IMR-90 (cell line): Measurements from ENCODE around the gene PRKD1. TPM values are rescaled to one million over a fixed set of nuclear protein-coding genes. Genes with fewer than 3 reads are reported as not detected.

Source experiments
- ATAC-seq: fragments of 200-7000 bp; cut with Tn5 transposase; 2 replicates; pipeline ENCODE4 v1.9.1; 2020; ENCODE audit warnings: low read depth, mild to moderate bottlenecking, moderate library complexity
- BruUV-seq: library from RNA; stranded (reverse); fragments of 400-500 nt; replicated peaks from 2 replicates; lab custom pipeline; 2021; lab: Mats Ljungman, UMichigan
- CTCF ChIA-PET: fragments of 300-600 bp; formaldehyde crosslinking; extraction: SDS; loops from one replicate; lab custom pipeline; 2021; ENCODE audit warnings: antibody characterized with exemption; lab: Yijun Ruan, JAX
- POLR2A ChIA-PET: fragments of 300-600 bp; sonication (Branson Sonifier 250); formaldehyde crosslinking; loops from one replicate; lab custom pipeline; 2022; ENCODE audit warnings: antibody characterized with exemption; ENCODE audit not compliant: unreplicated experiment; lab: Charles Lee
- DNase-seq: peaks from one replicate; pipeline ENCODE4 v3.0.0; 2013
- H2AFZ ChIP-seq: replicated peaks from 2 replicates; pipeline ENCODE3; 2013; ENCODE audit warnings: low read length, mild to moderate bottlenecking; ENCODE audit not compliant: poor library complexity
- H2AK5ac ChIP-seq: 2 replicates; pipeline ENCODE4 v1.6.1; 2013; ENCODE audit warnings: low read depth, low read length, inconsistent platforms
- H2AK9ac ChIP-seq: replicated peaks from 2 replicates; pipeline ENCODE3; 2013; ENCODE audit warnings: mild to moderate bottlenecking, low read depth, low read length, moderate library complexity; ENCODE audit not compliant: poor library complexity
- H2BK120ac ChIP-seq: 2 replicates; pipeline ENCODE4 v1.6.1; 2013; ENCODE audit warnings: low read depth, low read length, inconsistent platforms
- H2BK15ac ChIP-seq: 3 replicates; pipeline ENCODE4 v1.6.1; 2013; ENCODE audit warnings: low read depth, low read length, inconsistent platforms
- H2BK20ac ChIP-seq: 2 replicates; pipeline ENCODE4 v1.6.1; 2013; ENCODE audit warnings: low read depth, mild to moderate bottlenecking, inconsistent platforms, low read length, moderate library complexity
- H2BK5ac ChIP-seq: 2 replicates; pipeline ENCODE4 v1.6.1; 2013; ENCODE audit warnings: mild to moderate bottlenecking, low read depth, low read length, inconsistent platforms; ENCODE audit not compliant: poor library complexity, severe bottlenecking
- H3K14ac ChIP-seq: replicated peaks from 2 replicates; pipeline ENCODE4 v1.6.1; 2013; ENCODE audit warnings: low read depth, low read length, inconsistent platforms
- H3K18ac ChIP-seq: 2 replicates; pipeline ENCODE4 v1.6.1; 2013; ENCODE audit warnings: low read depth, low read length, control low read depth
- H3K23ac ChIP-seq: 2 replicates; pipeline ENCODE4 v1.6.1; 2013; ENCODE audit warnings: low read depth, low read length, inconsistent platforms
- H3K27ac ChIP-seq: 2 replicates; pipeline ENCODE4 v1.5.1; 2013; ENCODE audit warnings: mild to moderate bottlenecking, control low read depth, low read length; ENCODE audit not compliant: insufficient read depth
- H3K27me3 ChIP-seq: 2 replicates; pipeline ENCODE4 v1.6.1; 2013; ENCODE audit warnings: low read length; ENCODE audit not compliant: control insufficient read depth, insufficient read depth
- H3K36me3 ChIP-seq: 2 replicates; pipeline ENCODE4 v1.6.1; 2013; ENCODE audit warnings: low read length, mixed read lengths; ENCODE audit not compliant: control insufficient read depth, insufficient read depth
- H3K4ac ChIP-seq: 2 replicates; pipeline ENCODE4 v1.6.1; 2013; ENCODE audit warnings: low read depth, low read length, inconsistent platforms
- H3K4me1 ChIP-seq: 2 replicates; pipeline ENCODE4 v1.6.1; 2013; ENCODE audit warnings: low read length, mixed read lengths; ENCODE audit not compliant: control insufficient read depth, insufficient read depth
- H3K4me2 ChIP-seq: 2 replicates; pipeline ENCODE4 v1.6.1; 2013; ENCODE audit warnings: low read depth, mild to moderate bottlenecking, control low read depth, low read length, moderate library complexity
- H3K4me3 ChIP-seq: 2 replicates; pipeline ENCODE4 v1.5.1; 2013; ENCODE audit warnings: low read depth, mild to moderate bottlenecking, control low read depth, low read length, moderate library complexity; ENCODE audit not compliant: insufficient read depth
- H3K56ac ChIP-seq: 2 replicates; pipeline ENCODE4 v1.6.1; 2013; ENCODE audit warnings: low read length, inconsistent platforms; ENCODE audit not compliant: insufficient read depth; ENCODE audit errors: extremely low read depth
- H3K79me1 ChIP-seq, 2 experiments: 2 replicates each; pipeline ENCODE4 v1.6.1; 2013; ENCODE audit warnings: low read length in 2 of 2, inconsistent platforms in 1 of 2, low read depth in 1 of 2
- H3K9ac ChIP-seq: 2 replicates; pipeline ENCODE4 v1.6.1; 2013; ENCODE audit warnings: low read depth, low read length, control low read depth
- H3K9me1 ChIP-seq: 2 replicates; pipeline ENCODE4 v1.6.1; 2013; ENCODE audit warnings: low read length, inconsistent platforms; ENCODE audit not compliant: insufficient read depth
- H3K9me3 ChIP-seq: 2 replicates; pipeline ENCODE4 v1.6.1; 2013; ENCODE audit warnings: low read length; ENCODE audit not compliant: control insufficient read depth, insufficient read depth
- H4K20me1 ChIP-seq: 2 replicates; pipeline ENCODE4 v1.6.1; 2013; ENCODE audit warnings: low read length, inconsistent platforms; ENCODE audit not compliant: insufficient read depth
- H4K5ac ChIP-seq: 2 replicates; pipeline ENCODE4 v1.6.1; 2013; ENCODE audit warnings: mild to moderate bottlenecking, low read depth, low read length, control low read depth
- H4K8ac ChIP-seq, 2 experiments: 2 replicates each; pipeline ENCODE4 v1.6.1; 2013; ENCODE audit warnings: low read depth in 2 of 2, low read length in 2 of 2, control low read depth in 1 of 2, inconsistent platforms in 1 of 2
- H4K91ac ChIP-seq: 2 replicates; pipeline ENCODE4 v1.6.1; 2013; ENCODE audit warnings: low read depth, low read length, inconsistent platforms; ENCODE audit not compliant: insufficient read depth
- CHD1 ChIP-seq: IDR thresholded peaks from 2 replicates; pipeline ENCODE4 v1.6.1; 2012; ENCODE audit warnings: low read depth, low read length, improper control_type of control experiment
- CTCF ChIP-seq: conservative IDR thresholded peaks from 2 replicates; pipeline ENCODE4 v1.5.1; 2012; ENCODE audit warnings: mild to moderate bottlenecking, low read depth, low read length, improper control_type of control experiment
- ELK1 ChIP-seq: fragments of 150-350 bp; IDR thresholded peaks from 2 replicates; pipeline ENCODE4 v1.6.1; 2016; ENCODE audit warnings: low read depth, mild to moderate bottlenecking, low read length, moderate library complexity, borderline replicate concordance
- FOS ChIP-seq: fragments of 150-350 bp; IDR thresholded peaks from 2 replicates; pipeline ENCODE4 v1.6.1; 2016; ENCODE audit warnings: low read depth, low read length
- MAFK ChIP-seq: IDR thresholded peaks from 2 replicates; pipeline ENCODE4 v1.6.1; 2012; ENCODE audit warnings: low read depth, low read length, improper control_type of control experiment
- MAZ ChIP-seq: IDR thresholded peaks from 2 replicates; pipeline ENCODE4 v1.6.1; 2012; ENCODE audit warnings: low read depth, mild to moderate bottlenecking, low read length, improper control_type of control experiment, moderate library complexity, borderline replicate concordance
- MXI1 ChIP-seq: IDR thresholded peaks from 2 replicates; pipeline ENCODE4 v1.6.1; 2012; ENCODE audit warnings: low read depth, mild to moderate bottlenecking, low read length, moderate library complexity, borderline replicate concordance
- RAD21 ChIP-seq: IDR thresholded peaks from 2 replicates; pipeline ENCODE4 v1.6.1; 2012; ENCODE audit warnings: low read length, improper control_type of control experiment
- RCOR1 ChIP-seq: IDR thresholded peaks from 2 replicates; pipeline ENCODE4 v1.6.1; 2012; ENCODE audit warnings: mild to moderate bottlenecking, low read length, improper control_type of control experiment; ENCODE audit not compliant: insufficient replicate concordance
- RFX5 ChIP-seq: IDR thresholded peaks from 2 replicates; pipeline ENCODE4 v1.8.0; 2012; ENCODE audit warnings: low read depth, mild to moderate bottlenecking, low read length, moderate library complexity
- SMC3 ChIP-seq: fragments of 150-350 bp; IDR thresholded peaks from 2 replicates; pipeline ENCODE4 v1.6.1; 2016; ENCODE audit warnings: low read depth, mild to moderate bottlenecking, antibody characterized with exemption, low read length, moderate library complexity
- USF2 ChIP-seq: fragments of 150-350 bp; IDR thresholded peaks from 2 replicates; pipeline ENCODE4 v1.6.1; 2017; ENCODE audit warnings: mild to moderate bottlenecking, antibody characterized with exemption, low read length, low read depth
- dilution Hi-C: fragments of 300-500 bp; cut with HindIII; formaldehyde crosslinking; loops from one replicate; pipeline ENCODE4 v1.14.3; 2018; ENCODE audit warnings: low sequenced_read_pairs; ENCODE audit not compliant: unreplicated experiment
- in situ Hi-C: fragments of 300-500 bp; cut with MboI; formaldehyde crosslinking; loops from 3 replicates; pipeline ENCODE4 v1.14.3; 2019; ENCODE audit warnings: low sequenced_read_pairs, inconsistent platforms, mixed read lengths
- intact Hi-C: fragments of 100-400 bp; cut with micrococcal nuclease; formaldehyde crosslinking; loops from 2 replicates; pipeline ENCODE4 v1.10.0; 2022
- polyA plus RNA-seq, 3 experiments: library from polyadenylated mRNA; depleted of rRNA; stranded (reverse); fragments of >200 nt; gene quantifications; 2 replicates each; pipeline ENCODE4 v1.2.3, GENCODE V29; 2012; ENCODE audit warnings: low replicate concordance in 1 of 3
- total RNA-seq: library from RNA; depleted of rRNA; stranded (reverse); fragments of >200 nt; gene quantifications from 2 replicates; pipeline ENCODE4 v1.2.3, GENCODE V29; 2012

The PRKD1 gene
- total and polyA plus RNA-seq, 2 of the 4 experiments (the other 2 are of a cell fraction): 12.9 to 14.2 TPM

- dilution Hi-C loops (no loop called here), in situ Hi-C loops (no loop called here), intact Hi-C loops (no loop called here)
- ATAC-seq (no peak), DNase-seq (no peak)
- TF ChIP-seq CTCF: no peak
- no peak for TF ChIP-seq USF2
- TF ChIP-seq ELK1: no peak
- TF ChIP-seq CHD1: no peak
- no peak for TF ChIP-seq MAZ
- TF ChIP-seq RAD21: no peak
- TF ChIP-seq FOS: no peak
- TF ChIP-seq SMC3: no peak
- TF ChIP-seq MXI1: no peak
- TF ChIP-seq RCOR1: no peak
- TF ChIP-seq MAFK: no peak
- TF ChIP-seq RFX5: no peak
- Histone ChIP-seq H3K9me1 (no peaks in the 10 kb centered on the region), H2BK120ac (no peak overlapping the region), H3K27ac (no peak overlapping the region), H3K4me3 (no peak overlapping the region), H2AK5ac (no peak overlapping the region), H3K79me1 (no peaks in the 10 kb centered on the region), H4K8ac (no peak overlapping the region), H3K56ac (no peak overlapping the region), H3K4me1 (no peaks in the 10 kb centered on the region), H4K20me1 (no peaks in the 10 kb centered on the region), H3K23ac (no peak overlapping the region), H4K5ac (no peak overlapping the region), H3K18ac (no peak overlapping the region), H3K4me2 (no peak overlapping the region), H2BK15ac (no peak overlapping the region), H4K91ac (no peak overlapping the region), H3K9me3 (no peaks in the 10 kb centered on the region), H3K9ac (no peak overlapping the region), H2AK9ac (no peak overlapping the region), H3K4ac (no peak overlapping the region), H2BK5ac (no peak overlapping the region), H3K36me3 (no peaks in the 10 kb centered on the region), H3K27me3 (no peaks in the 10 kb centered on the region), H2AFZ (peak overlapping the region; percentile 62), H3K14ac (no peak overlapping the region), H2BK20ac (no peak overlapping the region)
- ChIA-PET CTCF (no interaction called here), POLR2A (no interaction called here)
- BruUV-seq: no TSS peak
These were observed 16.4 kb upstream of the PRKD1 start for GRCh38 chr14:29944091-29944490.
